22Rv1 (cell line): Measurements from ENCODE around the gene ADAMTS10.

ENCODE experiments used
- H3K27ac ChIP-seq: fragments of 450-650 bp; 2 replicates; pipeline ENCODE4 v1.5.1; 2017
- CTCF ChIP-seq: fragments of 450-650 bp; IDR thresholded peaks from 2 replicates; pipeline ENCODE4 v1.5.1; 2017; ENCODE audit warnings: mild to moderate bottlenecking
- ZFX ChIP-seq: fragments of 450-650 bp; IDR thresholded peaks from 2 replicates; pipeline ENCODE4 v1.6.1; 2017; ENCODE audit warnings: antibody characterized with exemption, borderline replicate concordance

Gene ADAMTS10

DNA sequence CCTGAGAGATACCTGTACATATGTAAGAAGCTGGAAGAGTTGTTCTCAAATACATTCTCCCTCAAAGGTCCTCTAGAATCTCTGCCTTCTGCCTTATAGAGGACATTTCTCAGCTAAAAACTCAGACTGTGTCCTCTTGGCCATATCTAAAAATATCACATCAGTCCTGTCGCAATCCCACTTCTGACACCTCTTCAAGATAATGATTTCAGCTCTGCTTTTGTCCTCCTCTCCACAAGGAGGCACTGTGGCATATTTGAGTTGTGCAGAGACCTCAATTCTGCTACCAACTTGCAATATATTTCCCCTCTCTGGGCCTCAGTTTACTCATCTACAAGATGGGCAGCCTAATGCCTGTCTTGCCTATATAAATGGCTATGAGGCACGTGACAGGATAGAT lies 16.6 kb downstream of the ADAMTS10 start:
- no peak overlapping the region for H3K27ac ChIP-seq
- TF ChIP-seq CTCF (no peak), ZFX (no peak)

- H3K27ac ChIP-seq, result no peak overlapping the region
- no peak for TF ChIP-seq CTCF
- TF ChIP-seq ZFX, result no peak
Measured at GRCh38 chr19:8592231-8593009, 18.1 kb downstream of the ADAMTS10 start.

DNA sequence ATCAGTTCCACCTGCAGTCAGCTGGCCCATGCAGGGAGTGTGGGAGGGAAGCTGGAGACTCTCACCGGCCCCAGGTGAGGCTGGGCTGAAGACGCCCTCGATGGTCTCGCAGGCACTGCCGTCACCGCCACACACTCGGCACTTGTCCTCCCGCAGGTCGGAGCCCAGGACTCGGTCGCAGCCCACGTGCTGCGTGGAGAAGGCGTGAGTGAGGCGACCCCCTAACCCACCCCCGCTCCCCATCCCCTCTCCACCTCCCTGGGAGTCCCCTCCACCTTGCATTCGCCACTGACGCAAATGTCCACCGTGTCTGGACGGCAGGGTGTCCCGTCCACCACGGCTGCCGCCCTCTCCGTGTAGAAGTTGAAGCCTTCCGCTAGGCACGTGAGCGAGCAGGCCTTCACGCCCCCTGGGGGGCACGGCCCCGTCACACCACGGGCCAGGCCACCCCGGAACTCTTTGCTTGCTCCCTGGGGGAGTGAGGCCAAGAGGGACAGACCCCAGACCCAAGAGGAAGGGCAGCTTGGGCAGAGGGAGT lies 21.3 kb downstream of the ADAMTS10 start:
- no peak overlapping the region for H3K27ac ChIP-seq
- TF ChIP-seq CTCF (no peak), ZFX (no peak)

GRCh38 chr19:8585894-8586750 lies 24.4 kb downstream of the ADAMTS10 start:
- TF ChIP-seq CTCF (peak; percentile 92), ZFX (no peak)
- no peak overlapping the region for H3K27ac ChIP-seq

DNA sequence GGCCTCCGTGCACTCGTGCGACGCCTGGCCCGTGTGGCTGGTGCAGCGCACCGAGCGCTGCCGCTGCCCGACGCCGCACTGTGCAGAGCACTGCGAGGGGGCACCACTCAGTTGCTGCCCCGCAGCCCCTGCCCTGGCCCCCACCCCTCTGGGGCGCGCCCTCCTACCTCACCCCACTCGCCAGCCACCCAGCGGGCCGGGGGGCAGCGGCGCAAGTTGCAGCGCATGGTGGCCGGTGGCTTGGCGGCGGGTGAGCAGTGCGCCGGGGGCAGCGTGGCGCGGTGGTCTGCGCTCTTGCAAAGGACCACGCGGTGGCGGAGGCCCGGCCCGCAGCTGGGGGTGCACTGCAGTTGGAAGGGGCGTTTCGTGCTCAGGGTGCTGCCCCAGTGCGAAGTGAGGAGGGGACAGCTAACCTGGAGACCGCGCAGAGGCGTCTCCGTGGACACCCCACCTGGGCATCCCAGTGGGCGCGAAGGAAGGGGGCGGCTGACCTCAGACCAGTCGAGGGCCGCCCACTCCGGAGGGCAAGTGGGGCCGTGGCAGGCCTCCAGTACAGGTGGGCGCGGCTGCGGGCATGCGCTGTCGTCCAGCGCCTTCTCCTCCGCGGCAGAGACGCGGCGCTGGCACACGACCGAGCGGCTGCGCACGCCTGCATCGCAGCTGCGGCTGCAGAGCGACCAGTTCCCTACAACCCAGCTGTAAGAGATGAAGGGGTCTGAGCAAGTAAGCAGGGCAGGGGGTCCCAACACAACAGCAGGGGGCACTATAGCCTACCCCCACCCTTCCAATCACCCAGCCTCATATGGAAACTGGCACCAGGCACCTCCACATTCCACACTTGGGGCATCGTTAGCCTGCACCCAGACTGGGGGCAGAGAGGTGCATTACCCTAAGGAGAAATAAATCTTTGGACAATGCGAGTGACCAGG lies 25.3 kb downstream of the ADAMTS10 start:
- TF ChIP-seq CTCF (no peak), ZFX (no peak)
- no peak overlapping the region for H3K27ac ChIP-seq

DNA sequence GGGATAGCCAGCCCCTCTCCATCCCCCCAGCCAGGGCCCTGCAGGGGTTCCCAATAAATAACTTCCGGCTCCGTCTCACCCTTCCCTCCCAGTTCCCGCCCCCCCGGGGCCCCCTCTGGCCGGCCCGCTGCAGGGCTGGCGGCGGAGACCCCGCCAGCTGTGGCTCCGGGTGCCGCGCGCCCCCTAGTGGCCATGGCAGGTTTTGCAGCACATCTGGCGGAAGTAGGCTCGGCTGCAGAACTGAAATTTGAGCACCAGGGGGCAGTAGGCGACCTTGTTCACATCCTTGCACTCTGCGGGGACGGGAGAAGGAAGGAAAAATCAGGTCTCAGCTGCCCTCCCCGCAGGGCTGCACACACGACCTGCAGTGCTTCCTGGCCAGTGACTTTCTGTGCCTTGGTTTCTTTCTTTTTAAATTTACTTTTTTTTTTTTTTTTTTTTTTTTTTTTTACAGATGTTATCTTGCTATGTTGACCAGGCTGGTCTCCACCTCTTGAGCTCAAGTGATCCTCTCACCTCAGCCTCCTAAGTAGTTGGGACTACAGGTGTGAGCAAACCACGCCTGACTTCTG lies 29.7 kb downstream of the ADAMTS10 start:
- peak; percentile 99 for TF ChIP-seq CTCF
- TF ChIP-seq ZFX, result no peak
- no peak overlapping the region for H3K27ac ChIP-seq
